LNCaP clone FGC (cell line): Measurements from ENCODE around the gene KCTD16.

Experiments used
- DNase-seq: peaks from one replicate; pipeline ENCODE4 v3.0.0-alpha.2; 2011; ENCODE audit warnings: low read depth
- H3K4me3 ChIP-seq: 2 replicates; pipeline ENCODE4 v1.5.1; 2011; ENCODE audit warnings: mild to moderate bottlenecking, low read depth, low read length, control low read depth
- CTCF ChIP-seq: IDR thresholded peaks from 2 replicates; pipeline ENCODE4 v1.5.1; 2012; ENCODE audit warnings: mild to moderate bottlenecking; ENCODE audit not compliant: control insufficient read depth, insufficient read depth; ENCODE audit errors: extremely low read depth

KCTD16 gene

DNA sequence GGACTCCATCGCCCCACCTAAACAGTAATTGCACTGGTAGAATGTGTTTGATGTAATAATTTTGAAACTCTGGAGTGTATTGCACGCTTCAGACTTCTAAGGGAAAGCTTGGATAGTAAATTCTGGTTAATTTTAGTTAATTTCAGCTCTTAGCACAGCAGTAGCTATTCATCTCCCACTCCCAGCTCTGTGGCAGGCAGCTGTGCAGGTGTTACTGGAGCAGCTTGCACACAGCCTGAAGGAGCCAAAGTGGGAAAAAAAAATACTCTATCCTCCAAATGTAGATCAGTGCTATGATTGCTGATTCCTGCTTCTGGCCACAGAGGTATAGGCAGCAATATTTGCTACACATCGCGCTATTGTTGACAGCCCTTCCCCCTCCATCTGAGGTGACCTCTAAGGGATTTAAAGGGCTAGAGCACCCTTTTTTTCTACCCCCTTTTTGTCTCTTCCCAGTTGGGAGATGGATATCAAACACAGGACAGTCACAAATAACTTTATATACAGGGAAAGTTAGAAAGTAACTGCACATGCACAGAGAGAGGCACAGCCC is 97.4 kb downstream of the KCTD16 start:
- DNase-seq, result no peak
- no peak for TF ChIP-seq CTCF
- H3K4me3 ChIP-seq, result no peak overlapping the region

GRCh38 chr5:144273232-144274027 is 102.8 kb downstream of the KCTD16 start:
- H3K4me3 ChIP-seq, result no peak overlapping the region
- no peak for DNase-seq
- no peak for TF ChIP-seq CTCF

DNA sequence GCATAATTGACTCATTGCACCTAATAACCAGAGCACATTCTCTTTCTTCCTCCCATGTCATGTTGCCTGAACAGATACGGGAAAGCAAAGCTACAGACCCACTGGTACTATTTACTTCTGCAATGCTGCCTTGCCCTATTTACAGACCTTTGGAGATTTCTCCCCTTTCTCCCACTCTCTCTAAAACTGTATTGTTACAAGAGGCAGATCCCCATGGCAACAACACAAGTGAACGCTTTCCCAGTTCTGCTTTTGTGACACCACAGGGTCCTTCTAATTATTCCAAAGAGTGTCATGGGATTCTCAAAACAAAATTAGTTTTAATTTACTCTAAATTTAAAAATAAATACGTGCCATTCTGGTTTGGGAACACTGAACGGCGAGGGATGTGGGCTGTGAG is 104.7 kb downstream of the KCTD16 start:
- no peak for TF ChIP-seq CTCF
- H3K4me3 ChIP-seq, result no peak overlapping the region
- DNase-seq, result no peak

DNA sequence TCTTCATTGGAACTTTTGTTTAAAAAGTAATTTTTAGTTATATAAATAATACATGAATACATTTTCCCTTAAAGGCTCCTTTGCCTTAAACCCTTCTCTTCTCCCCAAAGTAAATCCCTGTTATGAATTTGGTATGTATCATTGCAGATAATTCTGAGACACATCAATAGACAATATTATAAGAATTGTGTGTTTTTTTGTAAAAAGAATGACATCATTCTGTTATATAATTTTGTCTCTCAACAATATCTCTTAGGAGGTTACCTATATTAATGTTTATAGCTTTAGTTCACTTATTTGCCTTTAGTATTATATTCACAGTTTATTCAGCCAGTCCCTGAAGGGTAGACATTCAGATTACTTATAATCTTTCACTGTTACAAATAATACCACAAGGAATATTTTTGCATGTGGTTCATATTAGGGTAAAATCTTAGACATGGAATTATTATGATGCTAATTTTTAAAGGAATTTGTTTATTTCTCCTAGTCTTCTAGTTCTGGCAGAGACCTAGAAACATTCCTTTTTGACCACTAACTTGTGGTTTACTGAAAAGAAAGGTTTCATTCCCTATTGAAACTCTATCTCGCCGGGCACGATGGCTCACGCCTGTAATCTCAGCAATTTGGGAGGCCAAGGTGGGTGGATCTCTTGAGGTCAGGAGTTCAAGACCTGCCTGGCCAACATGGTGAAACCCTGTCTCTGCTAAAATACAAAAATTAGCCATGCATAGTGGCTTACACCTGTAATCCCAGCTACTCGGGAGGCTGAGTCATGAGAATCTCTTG is 105.6 kb downstream of the KCTD16 start:
- no peak for DNase-seq
- no peak for TF ChIP-seq CTCF

GRCh38 chr5:144281784-144282183 is 111.1 kb downstream of the KCTD16 start:
- TF ChIP-seq CTCF, result no peak
- no peak for DNase-seq
- H3K4me3 ChIP-seq, result no peak overlapping the region

More for the DNA sequence above, 105.6 kb downstream of the KCTD16 start:
- H3K4me3 ChIP-seq, result no peak overlapping the region

DNA sequence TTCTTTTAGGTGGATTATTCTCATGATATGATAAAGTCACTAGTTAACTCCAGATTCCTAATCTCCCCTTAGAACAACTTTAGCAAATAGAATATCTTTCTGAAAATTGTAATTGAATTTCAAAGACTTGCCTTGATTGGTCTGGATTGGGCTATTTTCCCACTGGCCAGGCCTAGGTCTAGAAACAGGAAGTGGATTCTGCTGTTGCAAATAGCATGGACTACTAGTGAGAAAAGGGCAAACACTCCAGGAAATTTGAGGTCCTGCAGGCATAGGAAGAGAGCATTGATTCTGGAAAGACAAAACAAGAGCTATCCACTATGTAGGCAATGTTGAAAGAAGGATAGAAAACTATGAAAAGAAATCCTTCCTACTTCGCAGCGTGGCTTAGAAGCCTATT is 113.4 kb downstream of the KCTD16 start:
- DNase-seq, result no peak
- no peak for TF ChIP-seq CTCF
- H3K4me3 ChIP-seq, result no peak overlapping the region
